Gastrocnemius medialis (tissue), 4 donors: Measurements from ENCODE around the gene MBNL2.

Experiments used
- POLR2A ChIP-seq, 2 donors: fragments of 450-650 bp; IDR thresholded peaks; one replicate each; pipeline ENCODE4 v1.6.1; 2017; ENCODE audit warnings: antibody characterized with exemption in 2 of 2, mild to moderate bottlenecking in 2 of 2, moderate library complexity in 2 of 2
- TF ChIP-seq, protein P1 (sequence below), 5 experiments: fragments of 450-650 bp in 3 of 5; fragments of 200-600 bp in 2 of 5; sonication (generic) in 2 of 5; IDR thresholded peaks in 4 of 5; conservative IDR thresholded peaks in 1 of 5; 1 replicate in 4 of 5; 2 replicates in 1 of 5; pipeline ENCODE4 v1.5.1; 2016 to 2019; ENCODE audit warnings: antibody characterized with exemption in 5 of 5, mild to moderate bottlenecking in 3 of 5, moderate library complexity in 3 of 5

- TF ChIP-seq, protein P1, sequence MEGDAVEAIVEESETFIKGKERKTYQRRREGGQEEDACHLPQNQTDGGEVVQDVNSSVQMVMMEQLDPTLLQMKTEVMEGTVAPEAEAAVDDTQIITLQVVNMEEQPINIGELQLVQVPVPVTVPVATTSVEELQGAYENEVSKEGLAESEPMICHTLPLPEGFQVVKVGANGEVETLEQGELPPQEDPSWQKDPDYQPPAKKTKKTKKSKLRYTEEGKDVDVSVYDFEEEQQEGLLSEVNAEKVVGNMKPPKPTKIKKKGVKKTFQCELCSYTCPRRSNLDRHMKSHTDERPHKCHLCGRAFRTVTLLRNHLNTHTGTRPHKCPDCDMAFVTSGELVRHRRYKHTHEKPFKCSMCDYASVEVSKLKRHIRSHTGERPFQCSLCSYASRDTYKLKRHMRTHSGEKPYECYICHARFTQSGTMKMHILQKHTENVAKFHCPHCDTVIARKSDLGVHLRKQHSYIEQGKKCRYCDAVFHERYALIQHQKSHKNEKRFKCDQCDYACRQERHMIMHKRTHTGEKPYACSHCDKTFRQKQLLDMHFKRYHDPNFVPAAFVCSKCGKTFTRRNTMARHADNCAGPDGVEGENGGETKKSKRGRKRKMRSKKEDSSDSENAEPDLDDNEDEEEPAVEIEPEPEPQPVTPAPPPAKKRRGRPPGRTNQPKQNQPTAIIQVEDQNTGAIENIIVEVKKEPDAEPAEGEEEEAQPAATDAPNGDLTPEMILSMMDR (IDR thresholded peaks at IDR 0.05 in 4 of 5, conservative IDR thresholded peaks at IDR 0.05 in 1 of 5): no peak
- TF ChIP-seq POLR2A (IDR thresholded peaks at IDR 0.05): no peak
Observed at GRCh38 chr13:97307882-97308624, 85.9 kb downstream of the MBNL2 start.
